Smooth muscle cell of the brain vasculature (primary cell): ENCODE data around the gene SDR42E2.
"Not testable (repeated sequence)": the region's sequence is repeated elsewhere in the genome, so short reads cannot be mapped to it uniquely, and the experiment has no call there.

Source experiments
- DNase-seq: peaks from one replicate; pipeline ENCODE4 v3.0.0-alpha.2; 2012; ENCODE audit warnings: low read depth, low spot score

Gene SDR42E2

GRCh38 chr16:22161999-22162655 lies at the start of gene SDR42E2:
Gene SDR42E2, plus strand, starts transcription at chr16:22162506. Its CDS starts 3,077 bp downstream, at chr16:22165583.
- no peak for DNase-seq

GRCh38 chr16:22116095-22116700 lies 46.1 kb upstream of the SDR42E2 start:
- DNase-seq, result no peak

- no peak for DNase-seq
Measured at GRCh38 chr16:22117609-22118008, 44.7 kb upstream of the SDR42E2 start.

- no peak for DNase-seq
Measured at GRCh38 chr16:22120440-22120839, 41.9 kb upstream of the SDR42E2 start.

- no peak for DNase-seq
Measured at GRCh38 chr16:22122239-22122638, 40.1 kb upstream of the SDR42E2 start.

- no peak for DNase-seq
Measured at GRCh38 chr16:22123146-22123545, 39.2 kb upstream of the SDR42E2 start.

GRCh38 chr16:22123759-22124490 lies 38.4 kb upstream of the SDR42E2 start:
- no peak for DNase-seq

GRCh38 chr16:22124583-22125284 lies 37.6 kb upstream of the SDR42E2 start:
- no peak for DNase-seq

- no peak for DNase-seq
Measured at GRCh38 chr16:22126037-22126558, 36.2 kb upstream of the SDR42E2 start.

GRCh38 chr16:22128537-22128936 lies 33.8 kb upstream of the SDR42E2 start:
- not testable (repeated sequence) for DNase-seq

- no peak for DNase-seq
Measured at GRCh38 chr16:22130528-22130927, 31.8 kb upstream of the SDR42E2 start.

- no peak for DNase-seq
Measured at GRCh38 chr16:22132801-22133200, 29.5 kb upstream of the SDR42E2 start.

GRCh38 chr16:22138482-22138881 lies 23.8 kb upstream of the SDR42E2 start:
- no peak for DNase-seq

GRCh38 chr16:22139008-22139407 lies 23.3 kb upstream of the SDR42E2 start:
- DNase-seq, result no peak

- no peak for DNase-seq
Measured at GRCh38 chr16:22139732-22140131, 22.6 kb upstream of the SDR42E2 start.

GRCh38 chr16:22141767-22142166 lies 20.5 kb upstream of the SDR42E2 start:
- no peak for DNase-seq

- no peak for DNase-seq
Measured at GRCh38 chr16:22144520-22144919, 17.8 kb upstream of the SDR42E2 start.

GRCh38 chr16:22147853-22148252 lies 14.5 kb upstream of the SDR42E2 start:
- DNase-seq, result no peak

- DNase-seq, result no peak
Measured at GRCh38 chr16:22151246-22151998, 10.9 kb upstream of the SDR42E2 start.

- no peak for DNase-seq
Measured at GRCh38 chr16:22152316-22152715, 10.0 kb upstream of the SDR42E2 start.

GRCh38 chr16:22153078-22153477 lies 9.2 kb upstream of the SDR42E2 start:
- not testable (repeated sequence) for DNase-seq
